K562 (cell line): ENCODE data around the gene LYPLA2. TPM values are rescaled to one million over a fixed set of nuclear protein-coding genes. Genes with fewer than 3 reads are reported as not detected.

Source experiments
- BRCA1 ChIP-seq, 2 experiments: fragments of 450-650 bp in 1 of 2; sonication (generic) in 1 of 2; formaldehyde crosslinking in 1 of 2; IDR thresholded peaks; 2 replicates each; pipeline versions ENCODE4 v1.5.0 to v1.6.1; 2017 to 2020; ENCODE audit warnings: mild to moderate bottlenecking in 1 of 2, missing genetic modification reagents in 1 of 2
- CBX5 ChIP-seq: IDR thresholded peaks from 2 replicates; pipeline ENCODE4 v1.6.1; 2014; ENCODE audit warnings: low read depth, borderline replicate concordance
- CREM ChIP-seq: IDR thresholded peaks from 2 replicates; pipeline ENCODE4 v1.6.1; 2014; ENCODE audit warnings: antibody characterized with exemption, low read depth
- ERF ChIP-seq: fragments of 450-650 bp; formaldehyde crosslinking; IDR thresholded peaks from 2 replicates; pipeline ENCODE4 v1.4.0; 2020; ENCODE audit warnings: mild to moderate bottlenecking, mixed read lengths
- GABPB1 ChIP-seq: sonication (generic); formaldehyde crosslinking; IDR thresholded peaks from 2 replicates; pipeline ENCODE4 v1.8.0; 2022; ENCODE audit warnings: mild to moderate bottlenecking, missing genetic modification reagents
- GTF2F1 ChIP-seq: IDR thresholded peaks from 2 replicates; pipeline ENCODE4 v1.6.1; 2011; ENCODE audit warnings: low read depth, low read length, improper control_type of control experiment
- MTA3 ChIP-seq: fragments of 450-650 bp; formaldehyde crosslinking; IDR thresholded peaks from 2 replicates; pipeline ENCODE4 v1.6.1; 2017; ENCODE audit warnings: mild to moderate bottlenecking, borderline replicate concordance
- POLR2G ChIP-seq: fragments of 200-400 bp; formaldehyde crosslinking; IDR thresholded peaks from 2 replicates; pipeline ENCODE4 v1.6.1; 2017; ENCODE audit warnings: low read depth, mild to moderate bottlenecking, antibody characterized with exemption, low read length, moderate library complexity
- RAD21 ChIP-seq, 2 experiments: fragments of 250-450 bp in 1 of 2; fragments of 450-650 bp in 1 of 2; sonication (Bioruptor Pico) in 1 of 2; formaldehyde crosslinking in 1 of 2; IDR thresholded peaks in 1 of 2; conservative IDR thresholded peaks in 1 of 2; 2 replicates each; pipeline versions ENCODE4 v1.4.0 to v1.8.0; 2020 to 2022; ENCODE audit warnings: mild to moderate bottlenecking in 2 of 2, moderate library complexity in 1 of 2
- RB1 ChIP-seq: fragments of 450-650 bp; IDR thresholded peaks from 2 replicates; pipeline ENCODE4 v1.6.1; 2017; ENCODE audit warnings: low read depth, mild to moderate bottlenecking
- RCOR1 ChIP-seq, 2 experiments: IDR thresholded peaks; 2 replicates each; pipeline ENCODE4 v1.6.1; 2012; ENCODE audit warnings: low read depth in 2 of 2, low read length in 2 of 2, borderline replicate concordance in 1 of 2, improper control_type of control experiment in 1 of 2
- SP1 ChIP-seq: sonication (generic); formaldehyde crosslinking; IDR thresholded peaks from 2 replicates; pipeline ENCODE4 v1.8.1; 2022; ENCODE audit warnings: mild to moderate bottlenecking, missing genetic modification reagents
- TBL1XR1 ChIP-seq, 2 experiments: IDR thresholded peaks; 2 replicates each; pipeline ENCODE4 v1.6.1; 2012; ENCODE audit warnings: improper control_type of control experiment in 2 of 2, low read length in 2 of 2, mild to moderate bottlenecking in 1 of 2
- TEAD1 ChIP-seq, 2 experiments: fragments of 450-650 bp in 1 of 2; sonication (generic) in 1 of 2; formaldehyde crosslinking; IDR thresholded peaks; 2 replicates each; pipeline versions ENCODE4 v1.4.0 to v1.8.0; 2020 to 2022; ENCODE audit warnings: mild to moderate bottlenecking in 2 of 2, missing genetic modification reagents in 1 of 2
- TEAD2 ChIP-seq: fragments of 450-650 bp; IDR thresholded peaks from 2 replicates; pipeline ENCODE4 v1.6.1; 2016; ENCODE audit warnings: missing genetic modification characterization, control low read depth, missing compliant biosample characterization
- ZKSCAN8 ChIP-seq: fragments of 200-800 bp; sonication (Bioruptor generic); IDR thresholded peaks from 2 replicates; pipeline ENCODE4 v1.6.1; 2016; ENCODE audit warnings: missing genetic modification characterization, missing compliant biosample characterization
- polyA plus RNA-seq, 8 experiments: library from polyadenylated mRNA; depleted of rRNA in 4 of 8; stranded (reverse) in 5 of 8; unstranded in 3 of 8; fragments of >200 nt; fragmentation: Nextera tagmentation in 2 of 8; fragmentation: Illumina TruSeq in 1 of 8; extraction: Ambion mirVana in 2 of 8; extraction: Trizol in 1 of 8; gene quantifications; 2 replicates each; pipeline versions ENCODE4 v1.2.1 to v1.2.3, GENCODE V29; 2011 to 2014; ENCODE audit warnings: inconsistent platforms in 1 of 8, missing spikeins in 1 of 8
- total RNA-seq, 7 experiments: library from RNA; depleted of rRNA in 6 of 7; stranded (reverse); fragments of >200 nt in 6 of 7; fragmentation: Illumina TruSeq in 2 of 7; extraction: Trizol in 2 of 7; gene quantifications; 2 replicates each; pipeline versions ENCODE4 v1.2.1 to v1.2.3, GENCODE V29; 2011 to 2021; ENCODE audit warnings: low replicate concordance in 1 of 7
- TF ChIP-seq, protein P1 (sequence below): fragments of 450-650 bp; formaldehyde crosslinking; conservative IDR thresholded peaks from 2 replicates; pipeline ENCODE4 v1.4.0; 2022; ENCODE audit warnings: mild to moderate bottlenecking, missing genetic modification characterization
- TF ChIP-seq, protein P2 (sequence below): sonication (generic); formaldehyde crosslinking; IDR thresholded peaks from 2 replicates; pipeline ENCODE4 v1.8.0; 2022; ENCODE audit warnings: mild to moderate bottlenecking, low read depth, missing genetic modification reagents
- TF ChIP-seq, protein P3 (sequence below): fragments of 450-650 bp; IDR thresholded peaks from 2 replicates; pipeline ENCODE4 v1.6.1; 2016; ENCODE audit warnings: missing biosample characterization, missing genetic modification characterization
- TF ChIP-seq, protein P4 (sequence below): fragments of 250-450 bp; sonication (Bioruptor Pico); IDR thresholded peaks from 2 replicates; pipeline ENCODE4 v1.9.0; 2021; ENCODE audit warnings: mild to moderate bottlenecking, inconsistent platforms
- TF ChIP-seq, protein P5 (sequence below): fragments of 250-450 bp; sonication (Bioruptor Pico); IDR thresholded peaks from 2 replicates; pipeline ENCODE4 v1.8.0; 2022; ENCODE audit warnings: inconsistent platforms

Gene LYPLA2
- total and polyA plus RNA-seq, 9 of the 15 experiments (the other 6 are each of a cell fraction or from before 2014, with no cell fraction given): 3.9 to 128 (median 60.1) TPM

DNA sequence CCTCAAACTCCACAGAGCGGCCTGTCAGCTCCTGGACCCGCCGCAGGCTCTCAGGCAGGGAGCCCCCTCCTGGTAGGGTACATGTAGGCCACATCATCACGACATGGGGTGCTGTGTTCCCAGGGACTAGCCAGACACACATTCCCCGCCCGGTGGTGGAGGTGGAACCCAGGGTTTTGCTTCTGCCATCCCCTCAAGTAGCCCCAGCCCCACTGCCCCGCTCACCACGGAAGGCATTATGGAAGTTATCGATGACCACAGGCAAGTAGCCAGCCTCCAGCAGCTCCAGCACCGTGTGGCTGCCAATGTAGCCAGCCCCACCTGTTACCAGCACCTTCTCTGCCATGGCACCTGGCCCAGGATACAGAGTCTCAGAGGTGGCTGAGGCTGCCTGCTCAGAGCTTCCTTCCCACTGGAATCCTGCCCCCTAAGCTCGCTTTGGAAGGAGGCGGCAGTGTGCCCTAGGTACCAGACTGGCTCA is 7.8 kb downstream of the LYPLA2 start (continued):
- TF ChIP-seq RAD21 (CRISPR knock-in tag; conservative IDR thresholded peaks at IDR 0.05 in 1 of 2, IDR thresholded peaks at IDR 0.05 in 1 of 2) (peak in 1 of 2 experiments; percentile 26; a peak in 1 of 4 replicates), POLR2G (peak; percentile 14; the same call in 1 of the 2 replicates), TEAD2 (no peak), BRCA1 (IDR thresholded peaks at IDR 0.05) (no peak), BRCA1 (CRISPR knock-in tag; IDR thresholded peaks at IDR 0.05) (no peak), TEAD1 (CRISPR knock-in tag; IDR thresholded peaks at IDR 0.05) (0 out of 4 replicates have a peak, but pooled peaks of 1 of the 2 experiments have one; percentile 14), ERF (CRISPR knock-in tag) (0 out of 2 replicates have a peak, but pooled peaks have one; percentile 12), TBL1XR1 (IDR thresholded peaks at IDR 0.05; ENCODE audit: low read length in 2 of 2) (no peak), SP1 (CRISPR knock-in tag) (no peak), RCOR1 (IDR thresholded peaks at IDR 0.05; ENCODE audit: borderline replicate concordance in 1 of 2, low read depth in 2 of 2, low read length in 2 of 2) (no peak), MTA3 (no peak), CREM (peak; percentile 43; the same call in 1 of the 2 replicates), ZKSCAN8 (CRISPR knock-in tag) (no peak), RB1 (0 out of 2 replicates have a peak, but pooled peaks have one; percentile 26), GABPB1 (CRISPR knock-in tag) (0 out of 2 replicates have a peak, but pooled peaks have one; percentile 17), CBX5 (no peak), GTF2F1 (no peak)
- TF ChIP-seq, protein P1, sequence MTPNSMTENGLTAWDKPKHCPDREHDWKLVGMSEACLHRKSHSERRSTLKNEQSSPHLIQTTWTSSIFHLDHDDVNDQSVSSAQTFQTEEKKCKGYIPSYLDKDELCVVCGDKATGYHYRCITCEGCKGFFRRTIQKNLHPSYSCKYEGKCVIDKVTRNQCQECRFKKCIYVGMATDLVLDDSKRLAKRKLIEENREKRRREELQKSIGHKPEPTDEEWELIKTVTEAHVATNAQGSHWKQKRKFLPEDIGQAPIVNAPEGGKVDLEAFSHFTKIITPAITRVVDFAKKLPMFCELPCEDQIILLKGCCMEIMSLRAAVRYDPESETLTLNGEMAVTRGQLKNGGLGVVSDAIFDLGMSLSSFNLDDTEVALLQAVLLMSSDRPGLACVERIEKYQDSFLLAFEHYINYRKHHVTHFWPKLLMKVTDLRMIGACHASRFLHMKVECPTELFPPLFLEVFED: no peak
- TF ChIP-seq, protein P2, sequence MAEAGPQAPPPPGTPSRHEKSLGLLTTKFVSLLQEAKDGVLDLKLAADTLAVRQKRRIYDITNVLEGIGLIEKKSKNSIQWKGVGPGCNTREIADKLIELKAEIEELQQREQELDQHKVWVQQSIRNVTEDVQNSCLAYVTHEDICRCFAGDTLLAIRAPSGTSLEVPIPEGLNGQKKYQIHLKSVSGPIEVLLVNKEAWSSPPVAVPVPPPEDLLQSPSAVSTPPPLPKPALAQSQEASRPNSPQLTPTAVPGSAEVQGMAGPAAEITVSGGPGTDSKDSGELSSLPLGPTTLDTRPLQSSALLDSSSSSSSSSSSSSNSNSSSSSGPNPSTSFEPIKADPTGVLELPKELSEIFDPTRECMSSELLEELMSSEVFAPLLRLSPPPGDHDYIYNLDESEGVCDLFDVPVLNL: no peak
- TF ChIP-seq, protein P3, sequence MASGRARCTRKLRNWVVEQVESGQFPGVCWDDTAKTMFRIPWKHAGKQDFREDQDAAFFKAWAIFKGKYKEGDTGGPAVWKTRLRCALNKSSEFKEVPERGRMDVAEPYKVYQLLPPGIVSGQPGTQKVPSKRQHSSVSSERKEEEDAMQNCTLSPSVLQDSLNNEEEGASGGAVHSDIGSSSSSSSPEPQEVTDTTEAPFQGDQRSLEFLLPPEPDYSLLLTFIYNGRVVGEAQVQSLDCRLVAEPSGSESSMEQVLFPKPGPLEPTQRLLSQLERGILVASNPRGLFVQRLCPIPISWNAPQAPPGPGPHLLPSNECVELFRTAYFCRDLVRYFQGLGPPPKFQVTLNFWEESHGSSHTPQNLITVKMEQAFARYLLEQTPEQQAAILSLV (tag): no peak
- TF ChIP-seq, protein P4, sequence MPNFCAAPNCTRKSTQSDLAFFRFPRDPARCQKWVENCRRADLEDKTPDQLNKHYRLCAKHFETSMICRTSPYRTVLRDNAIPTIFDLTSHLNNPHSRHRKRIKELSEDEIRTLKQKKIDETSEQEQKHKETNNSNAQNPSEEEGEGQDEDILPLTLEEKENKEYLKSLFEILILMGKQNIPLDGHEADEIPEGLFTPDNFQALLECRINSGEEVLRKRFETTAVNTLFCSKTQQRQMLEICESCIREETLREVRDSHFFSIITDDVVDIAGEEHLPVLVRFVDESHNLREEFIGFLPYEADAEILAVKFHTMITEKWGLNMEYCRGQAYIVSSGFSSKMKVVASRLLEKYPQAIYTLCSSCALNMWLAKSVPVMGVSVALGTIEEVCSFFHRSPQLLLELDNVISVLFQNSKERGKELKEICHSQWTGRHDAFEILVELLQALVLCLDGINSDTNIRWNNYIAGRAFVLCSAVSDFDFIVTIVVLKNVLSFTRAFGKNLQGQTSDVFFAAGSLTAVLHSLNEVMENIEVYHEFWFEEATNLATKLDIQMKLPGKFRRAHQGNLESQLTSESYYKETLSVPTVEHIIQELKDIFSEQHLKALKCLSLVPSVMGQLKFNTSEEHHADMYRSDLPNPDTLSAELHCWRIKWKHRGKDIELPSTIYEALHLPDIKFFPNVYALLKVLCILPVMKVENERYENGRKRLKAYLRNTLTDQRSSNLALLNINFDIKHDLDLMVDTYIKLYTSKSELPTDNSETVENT: no peak
- TF ChIP-seq, protein P5, sequence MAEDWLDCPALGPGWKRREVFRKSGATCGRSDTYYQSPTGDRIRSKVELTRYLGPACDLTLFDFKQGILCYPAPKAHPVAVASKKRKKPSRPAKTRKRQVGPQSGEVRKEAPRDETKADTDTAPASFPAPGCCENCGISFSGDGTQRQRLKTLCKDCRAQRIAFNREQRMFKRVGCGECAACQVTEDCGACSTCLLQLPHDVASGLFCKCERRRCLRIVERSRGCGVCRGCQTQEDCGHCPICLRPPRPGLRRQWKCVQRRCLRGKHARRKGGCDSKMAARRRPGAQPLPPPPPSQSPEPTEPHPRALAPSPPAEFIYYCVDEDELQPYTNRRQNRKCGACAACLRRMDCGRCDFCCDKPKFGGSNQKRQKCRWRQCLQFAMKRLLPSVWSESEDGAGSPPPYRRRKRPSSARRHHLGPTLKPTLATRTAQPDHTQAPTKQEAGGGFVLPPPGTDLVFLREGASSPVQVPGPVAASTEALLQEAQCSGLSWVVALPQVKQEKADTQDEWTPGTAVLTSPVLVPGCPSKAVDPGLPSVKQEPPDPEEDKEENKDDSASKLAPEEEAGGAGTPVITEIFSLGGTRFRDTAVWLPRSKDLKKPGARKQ (CRISPR knock-in tag): no peak
